HG03139 (cell line): ENCODE measurements around the gene XCL1.
"Not testable (repeated sequence)": the region's sequence is repeated elsewhere in the genome, so short reads cannot be mapped to it uniquely, and the experiment has no call there.

Experiments used
- ATAC-seq: cut with Tn5 transposase; IDR thresholded peaks from one replicate; pipeline ENCODE4 v1.9.1; 2021; ENCODE audit not compliant: unreplicated experiment

The XCL1 gene, protein sequence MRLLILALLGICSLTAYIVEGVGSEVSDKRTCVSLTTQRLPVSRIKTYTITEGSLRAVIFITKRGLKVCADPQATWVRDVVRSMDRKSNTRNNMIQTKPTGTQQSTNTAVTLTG

GRCh38 chr1:168576245-168576688 is at the start of gene XCL1:
Gene XCL1, plus strand, starts transcription at chr1:168576605. Its CDS starts 33 bp downstream, at chr1:168576638.
- not testable (repeated sequence) for ATAC-seq

GRCh38 chr1:168529518-168529917 is 46.9 kb upstream of the XCL1 start:
- no peak for ATAC-seq

DNA sequence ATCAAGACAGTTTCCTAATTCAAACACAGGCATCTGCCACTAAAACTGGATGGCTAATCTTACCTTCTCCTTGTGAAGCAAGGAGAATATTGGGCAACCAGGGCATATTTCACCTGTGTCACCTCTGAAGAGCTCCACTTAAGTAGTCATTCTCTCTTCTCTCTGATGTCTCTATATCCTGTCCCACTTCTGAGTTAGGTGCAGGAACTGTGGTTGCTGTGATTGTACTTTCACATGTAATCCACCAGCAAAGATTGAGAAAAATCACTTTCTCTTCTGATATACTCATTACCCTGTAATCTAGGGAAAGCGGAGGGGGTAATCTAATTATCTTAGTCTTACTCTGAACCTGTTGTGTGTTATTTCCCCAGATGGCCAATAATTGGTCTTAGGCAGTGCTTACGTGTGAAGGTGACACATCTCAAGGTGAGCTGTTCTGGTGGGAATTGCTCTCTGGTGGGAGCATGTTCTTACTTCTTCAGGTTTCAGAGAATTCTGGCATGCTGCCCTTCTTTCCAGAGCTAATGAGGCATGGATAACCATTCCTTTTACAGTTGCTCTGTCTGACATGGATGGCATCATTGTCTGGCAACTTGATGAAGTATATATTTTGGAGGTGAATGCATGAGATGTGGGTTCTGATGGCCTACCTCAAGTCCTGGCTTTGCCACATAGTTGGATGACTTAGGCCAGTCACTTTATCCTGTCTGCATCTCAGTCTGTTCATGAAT is 44.6 kb upstream of the XCL1 start:
- no peak for ATAC-seq

- peak; percentile 91 for ATAC-seq
These were observed 40.9 kb upstream of the XCL1 start for GRCh38 chr1:168535536-168535935.

DNA sequence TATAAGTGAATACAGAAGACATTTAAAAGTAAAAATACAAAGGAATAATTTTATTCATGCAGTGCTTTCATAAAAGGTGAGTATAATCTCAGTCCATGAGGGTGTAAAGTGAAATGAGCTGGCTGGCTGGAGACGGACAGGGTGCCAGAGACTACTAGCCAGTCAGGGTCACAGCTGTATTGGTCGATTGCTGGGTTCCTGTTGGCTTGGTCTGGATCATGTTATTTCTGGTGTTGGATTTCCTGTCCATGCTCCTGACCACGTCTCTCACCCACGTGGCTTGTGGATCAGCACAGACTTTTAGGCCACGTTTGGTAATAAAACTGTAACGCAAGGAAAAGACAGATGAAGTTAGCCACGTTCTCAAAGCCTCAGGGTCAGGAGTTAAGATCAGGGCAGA is 35.6 kb upstream of the XCL1 start:
- ATAC-seq, result not testable (repeated sequence)

GRCh38 chr1:168542978-168543377 is 33.4 kb upstream of the XCL1 start:
- ATAC-seq, result not testable (repeated sequence)

- ATAC-seq, result not testable (repeated sequence)
These were observed 32.4 kb upstream of the XCL1 start, which contains the start of gene XCL2 for GRCh38 chr1:168543840-168544498. Gene XCL2, minus strand, starts transcription at chr1:168543997. Its CDS starts 33 bp downstream, at chr1:168543964.

GRCh38 chr1:168545678-168546552 is 30.5 kb upstream of the XCL1 start:
- not testable (repeated sequence) for ATAC-seq

DNA sequence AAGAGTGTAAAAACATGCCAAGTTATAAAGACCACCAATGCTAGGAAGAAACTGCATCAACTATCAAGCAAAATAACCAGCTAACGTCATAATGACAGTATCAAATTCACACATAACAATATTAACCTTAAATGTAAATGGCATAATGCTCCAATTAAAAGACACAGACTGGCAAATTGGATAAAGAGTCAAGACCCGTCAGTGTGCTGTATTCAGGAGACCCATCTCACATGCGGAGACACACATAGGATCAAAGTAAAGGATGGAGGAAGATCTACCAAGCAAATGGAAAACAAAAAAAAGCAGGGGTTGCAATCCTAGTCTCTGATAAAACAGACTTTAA is 29.9 kb upstream of the XCL1 start:
- ATAC-seq, result not testable (repeated sequence)

DNA sequence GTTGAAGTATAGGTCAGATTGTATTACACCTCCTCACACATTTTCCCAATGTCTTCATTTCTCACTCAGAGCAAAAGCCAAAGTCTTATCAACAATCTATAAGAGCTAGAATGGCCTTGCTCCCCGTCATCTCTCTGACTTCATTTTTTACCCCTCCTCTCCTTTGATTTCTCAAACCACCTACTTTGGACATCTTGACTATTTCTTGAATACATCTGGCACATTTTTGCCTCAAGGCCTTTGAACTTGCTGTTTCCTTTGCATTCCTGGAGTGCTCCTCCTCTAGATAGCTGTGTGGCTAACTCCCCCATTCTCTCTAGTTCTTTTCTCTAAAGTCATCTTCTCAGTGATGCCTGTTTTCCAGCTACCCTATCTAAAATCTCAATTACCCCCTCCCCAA is 25.4 kb upstream of the XCL1 start:
- ATAC-seq, result no peak

- ATAC-seq, result no peak
These were observed 24.7 kb upstream of the XCL1 start for GRCh38 chr1:168551688-168552087.

DNA sequence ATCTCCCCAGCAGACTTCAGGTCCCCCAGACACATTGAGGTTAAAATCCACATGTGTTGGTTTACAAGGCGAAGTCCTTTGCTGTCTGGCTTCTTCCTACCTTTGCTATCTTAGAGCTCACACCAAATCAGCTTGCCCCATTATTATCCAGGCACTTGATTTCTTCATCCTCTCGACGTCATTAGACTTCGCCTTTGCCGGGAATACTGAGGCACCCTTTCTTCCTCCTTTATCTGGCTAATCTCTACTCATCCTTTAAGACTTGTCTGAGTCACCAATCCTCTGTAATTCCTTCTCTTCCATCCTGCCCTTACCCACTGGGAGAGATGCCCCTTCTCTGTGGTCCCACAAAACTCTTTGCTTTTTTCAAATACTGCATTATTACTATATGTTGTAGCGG is 23.4 kb upstream of the XCL1 start:
- ATAC-seq, result no peak

DNA sequence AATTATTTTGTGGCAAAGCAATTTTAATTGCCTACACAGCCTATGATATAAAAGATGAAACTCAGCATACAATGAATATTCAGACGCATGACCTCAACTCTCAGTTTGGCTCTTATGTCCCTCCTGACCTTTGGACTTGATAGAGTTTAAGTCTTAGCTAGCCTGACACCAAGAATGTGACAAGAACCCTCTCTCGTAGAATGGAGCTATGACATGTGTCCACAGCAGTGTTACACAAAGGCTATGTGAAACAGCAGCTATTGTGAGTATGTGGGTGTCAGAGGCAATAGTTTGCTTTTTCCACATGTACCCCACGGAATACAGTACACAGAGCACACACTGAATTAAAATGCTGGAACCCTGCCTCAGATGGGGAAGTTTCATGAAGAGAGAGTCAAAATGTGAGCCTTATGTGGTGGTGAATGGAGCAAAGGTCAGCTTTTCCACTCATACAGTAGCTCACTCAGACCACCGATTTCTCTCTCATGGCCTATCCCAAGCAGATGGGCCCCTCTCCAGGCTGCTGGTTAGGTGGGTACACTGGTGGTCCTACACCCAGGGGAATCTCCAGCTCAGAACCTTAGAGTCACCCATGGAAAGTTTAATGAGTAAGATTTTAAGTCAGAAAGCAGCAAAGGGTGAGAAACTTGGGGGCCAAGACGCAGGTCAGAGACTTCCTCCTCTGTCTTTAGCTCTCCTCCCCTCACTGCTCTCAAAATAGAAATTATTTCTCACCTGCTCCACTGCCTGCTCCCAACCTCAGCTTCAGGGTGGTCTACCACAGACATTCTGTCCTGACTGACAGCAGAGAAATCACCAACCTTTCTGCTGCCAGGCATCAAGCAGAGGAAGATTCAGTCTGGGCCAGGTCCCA is 22.5 kb upstream of the XCL1 start:
- no peak for ATAC-seq

DNA sequence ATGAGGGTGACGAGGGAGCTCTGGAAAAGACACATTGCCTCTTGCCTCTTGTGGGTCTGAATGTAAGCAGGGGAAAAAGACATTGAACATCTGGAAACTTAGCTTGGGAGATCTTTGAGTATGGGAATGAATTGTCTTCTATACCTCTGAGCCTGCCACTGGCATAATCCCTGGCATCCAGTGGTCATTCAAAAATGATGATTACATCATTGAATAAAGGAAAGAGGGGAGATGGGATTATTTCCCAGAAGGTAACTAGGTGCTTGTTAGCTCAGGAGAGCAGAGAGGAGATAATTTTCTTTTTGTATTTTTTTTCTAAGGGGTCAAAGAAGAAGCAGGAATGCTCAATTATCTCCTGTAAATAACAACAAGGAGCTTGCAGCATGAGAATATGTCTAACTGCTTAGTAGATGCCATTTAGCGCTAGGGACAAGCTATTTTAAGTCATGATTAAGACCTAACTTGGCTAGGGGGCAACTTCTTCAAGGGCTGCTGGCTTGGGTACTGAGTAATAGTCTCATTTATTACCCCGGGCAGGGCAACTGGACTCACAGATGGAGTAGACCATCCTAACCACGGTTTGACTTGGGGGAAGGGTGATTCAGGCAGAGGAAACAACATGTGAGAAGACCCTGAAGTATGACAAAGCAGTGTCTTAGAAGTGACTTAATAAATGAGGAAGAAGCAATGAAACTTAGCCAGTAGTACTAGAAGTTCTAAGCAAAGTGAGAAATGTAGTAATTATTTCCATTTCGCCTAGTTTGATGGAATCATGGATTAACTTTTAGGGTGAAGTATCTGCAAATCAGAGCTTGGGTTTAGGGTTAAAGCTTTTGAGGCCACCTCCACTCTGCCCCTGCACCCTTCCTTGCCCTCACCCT is 21.6 kb upstream of the XCL1 start:
- no peak for ATAC-seq

GRCh38 chr1:168555508-168556046 is 20.8 kb upstream of the XCL1 start:
- ATAC-seq, result no peak

- no peak for ATAC-seq
These were observed 19.8 kb upstream of the XCL1 start for GRCh38 chr1:168556647-168557046.

DNA sequence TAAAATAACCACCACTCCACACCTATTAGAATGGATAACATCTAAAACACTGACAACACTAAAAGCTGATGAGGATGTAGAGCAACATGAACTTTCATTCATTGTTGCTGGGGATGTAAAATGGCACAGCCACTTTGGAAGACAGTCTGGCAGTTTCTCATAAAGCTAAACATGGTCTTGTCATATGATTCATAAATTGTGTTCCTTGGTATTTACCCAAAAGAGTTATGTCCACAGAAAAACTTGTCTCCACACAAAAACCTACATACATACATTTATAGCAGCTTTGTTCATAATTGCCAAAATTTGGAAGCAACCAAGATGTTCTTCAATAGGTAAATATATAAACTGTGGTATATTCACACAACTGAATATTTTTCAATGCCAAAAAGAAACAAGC is 16.0 kb upstream of the XCL1 start:
- no peak for ATAC-seq

DNA sequence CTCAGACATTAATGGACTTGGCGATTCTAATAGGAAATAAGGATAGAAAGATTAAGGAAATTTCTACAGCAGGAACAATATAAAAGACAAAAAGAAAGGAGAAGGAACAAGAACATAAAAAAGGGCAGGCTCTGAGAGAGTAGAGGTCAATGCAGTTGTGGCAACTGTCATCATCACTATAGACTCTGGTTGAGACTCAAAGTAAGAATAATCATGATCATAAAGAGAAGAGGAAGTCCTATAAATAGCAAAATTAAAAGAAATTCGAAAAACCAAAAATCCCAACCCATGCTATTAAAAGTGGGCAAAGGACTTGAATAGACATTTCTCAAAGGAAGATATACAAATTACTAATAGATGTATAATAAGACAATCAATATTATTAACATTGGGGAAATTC is 14.4 kb upstream of the XCL1 start:
- no peak for ATAC-seq

DNA sequence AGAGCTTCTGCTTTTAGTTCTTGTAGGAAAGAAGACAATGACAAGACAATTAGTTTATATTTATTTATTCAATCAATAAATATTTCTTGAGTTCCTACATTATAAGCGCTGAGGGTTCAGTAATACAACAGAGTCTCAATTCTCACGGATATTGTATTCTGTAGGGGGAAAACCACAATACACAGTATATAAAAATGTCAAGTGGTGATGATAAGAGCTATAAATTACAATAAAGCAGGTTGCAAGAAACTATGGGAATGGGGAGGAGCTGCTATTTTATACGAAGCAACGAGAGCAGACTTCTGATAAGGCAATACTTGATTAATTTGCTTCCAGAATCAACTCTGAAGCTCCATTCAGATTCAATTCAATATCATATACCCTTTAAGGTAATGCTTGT is 10.6 kb upstream of the XCL1 start:
- no peak for ATAC-seq
